Measurements from ENCODE around the gene SRPK1.
"Not testable (repeated sequence)": the region's sequence is repeated elsewhere in the genome, so short reads cannot be mapped to it uniquely, and the experiment has no call there.

Gene SRPK1

GRCh38 chr6:35920793-35921732 is at the start of gene SRPK1:
Gene SRPK1, minus strand, starts transcription at chr6:35921098. Its CDS starts 42 bp downstream, at chr6:35921056.
- peak; percentile 83 for DNase-seq

GRCh38 chr6:35970181-35970580 is 49.3 kb upstream of the SRPK1 start:
- peak; percentile 43 for DNase-seq

- DNase-seq: no peak
These were observed 48.7 kb upstream of the SRPK1 start for GRCh38 chr6:35969646-35970045.

- DNase-seq: no peak
These were observed 47.9 kb upstream of the SRPK1 start for GRCh38 chr6:35968821-35969220.

- DNase-seq: no peak
These were observed 46.3 kb upstream of the SRPK1 start for GRCh38 chr6:35967076-35967774.

DNA sequence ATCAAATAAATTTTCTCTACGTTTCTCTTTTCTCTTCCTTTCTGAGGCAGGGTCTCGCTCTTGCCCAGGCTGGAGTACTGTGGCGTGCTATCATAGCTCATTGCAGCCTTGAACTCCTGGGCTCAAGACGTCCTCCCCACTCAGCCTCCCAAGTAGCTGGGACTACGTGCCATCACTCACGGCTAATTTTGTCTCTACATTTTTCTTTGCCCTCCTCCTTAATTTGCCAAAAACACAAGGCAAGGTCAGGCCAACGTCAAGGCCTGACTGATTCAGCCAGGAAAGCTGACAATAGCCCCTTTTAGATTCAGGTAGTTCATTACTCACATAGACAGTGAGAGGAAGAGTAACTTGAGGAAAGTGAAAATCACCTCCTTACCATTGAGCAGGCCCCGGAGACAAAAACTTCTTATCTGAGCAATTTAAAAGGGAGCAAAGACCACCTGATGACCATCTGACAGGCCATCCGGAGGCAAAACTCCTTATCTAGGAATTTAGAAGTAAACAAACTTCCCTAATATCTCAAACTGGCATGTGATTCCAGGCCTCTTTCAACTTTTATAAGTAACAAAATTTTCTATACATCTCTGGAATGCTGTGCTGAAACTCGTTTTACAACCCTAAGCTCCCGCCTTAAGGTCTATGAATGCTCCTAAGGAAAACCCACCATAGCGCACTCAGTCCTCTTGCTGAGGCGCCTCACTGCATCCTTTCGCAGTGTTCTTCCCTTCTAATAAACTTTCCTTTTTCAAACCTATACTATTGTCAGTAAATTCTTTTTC is 42.1 kb upstream of the SRPK1 start:
- DNase-seq: no peak

DNA sequence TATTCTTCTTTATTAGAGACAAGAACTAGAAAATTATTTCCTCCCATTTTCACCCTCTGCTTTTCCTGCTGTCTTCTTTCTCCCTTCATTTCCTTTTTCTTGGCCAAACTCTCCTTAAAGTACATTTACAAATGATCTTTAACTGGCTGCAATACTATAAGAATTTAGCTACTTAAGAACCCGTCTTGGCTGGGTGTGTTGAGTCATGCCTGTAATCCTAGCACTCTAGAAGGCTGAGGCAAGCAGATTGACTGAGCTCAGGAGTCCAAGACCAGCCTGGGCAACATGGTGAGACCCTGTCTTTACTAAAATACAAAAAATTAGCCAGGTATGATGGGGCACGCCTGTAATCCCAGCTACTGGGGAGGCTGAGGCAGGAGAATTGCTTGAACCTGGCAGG is 39.3 kb upstream of the SRPK1 start:
- DNase-seq: no peak

GRCh38 chr6:35955970-35956369 is 35.1 kb upstream of the SRPK1 start:
- DNase-seq: no peak

DNA sequence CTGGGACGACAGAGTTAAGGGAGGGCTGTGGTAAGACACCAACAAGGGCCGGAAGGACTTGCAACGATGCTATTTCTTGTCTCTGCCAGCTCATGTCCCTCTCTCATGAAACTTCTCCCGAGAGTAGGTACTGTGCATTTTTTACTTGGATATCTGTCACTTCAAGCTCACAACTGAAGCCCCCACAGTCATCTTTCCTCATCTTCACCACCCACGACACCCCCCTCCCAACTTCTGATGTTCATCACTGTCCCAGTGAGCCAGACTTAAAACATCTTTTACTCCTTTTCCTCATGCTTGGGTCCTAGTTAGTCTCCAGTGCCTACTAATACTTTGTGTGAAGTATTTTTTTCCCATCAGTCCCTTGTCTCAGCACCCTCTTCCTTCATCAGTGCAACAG is 34.6 kb upstream of the SRPK1 start:
- DNase-seq: no peak

- peak; percentile 51 for DNase-seq
These were observed 34.2 kb upstream of the SRPK1 start for GRCh38 chr6:35955071-35955470.

DNA sequence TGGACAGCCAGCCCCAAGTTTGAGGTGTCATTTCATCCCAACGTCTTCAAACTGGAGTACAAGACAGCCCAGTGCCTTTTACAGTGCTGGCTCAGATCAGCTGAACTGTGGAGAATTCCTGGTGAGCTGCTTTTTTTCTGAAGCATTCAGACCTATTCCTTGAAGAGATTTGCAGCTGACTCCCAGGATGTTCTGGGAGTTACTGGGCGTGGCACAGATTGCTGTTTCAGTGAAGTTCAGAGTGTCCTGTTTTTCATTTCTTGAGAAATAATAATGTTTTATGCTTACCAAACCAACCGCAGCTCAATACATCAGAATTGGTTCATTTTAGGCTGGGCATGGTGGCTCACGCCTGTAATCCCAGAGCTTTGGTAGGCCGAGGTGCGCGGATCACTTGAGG is 33.4 kb upstream of the SRPK1 start:
- no peak for DNase-seq

GRCh38 chr6:35948725-35949124 is 27.8 kb upstream of the SRPK1 start:
- peak; percentile 37 for DNase-seq

GRCh38 chr6:35945650-35946025 is 24.7 kb upstream of the SRPK1 start:
- peak; percentile 27 for DNase-seq

DNA sequence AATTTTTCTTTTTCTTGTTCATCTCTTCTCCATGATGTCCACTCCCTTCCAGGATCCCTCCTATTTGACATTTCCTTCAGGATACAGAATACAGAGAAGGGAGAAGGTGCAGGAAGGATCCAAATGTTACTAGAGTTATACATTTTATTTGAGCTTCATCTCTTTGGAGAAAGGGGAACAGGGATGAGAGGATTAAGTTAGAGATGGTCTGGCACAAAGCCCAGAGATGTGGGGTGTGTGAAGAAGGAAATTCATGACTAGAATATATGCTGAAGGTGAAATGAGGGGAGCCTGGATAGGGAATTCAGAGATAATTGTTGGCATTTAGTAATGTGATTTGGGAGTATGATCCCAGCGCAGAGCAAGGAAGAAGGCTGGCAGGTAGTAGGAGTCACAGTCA is 22.5 kb upstream of the SRPK1 start:
- no peak for DNase-seq

- DNase-seq: no peak
These were observed 21.5 kb upstream of the SRPK1 start for GRCh38 chr6:35942355-35942754.

GRCh38 chr6:35941170-35941569 is 20.3 kb upstream of the SRPK1 start:
- DNase-seq: not testable (repeated sequence)

- not testable (repeated sequence) for DNase-seq
These were observed 19.1 kb upstream of the SRPK1 start for GRCh38 chr6:35940014-35940413.

DNA sequence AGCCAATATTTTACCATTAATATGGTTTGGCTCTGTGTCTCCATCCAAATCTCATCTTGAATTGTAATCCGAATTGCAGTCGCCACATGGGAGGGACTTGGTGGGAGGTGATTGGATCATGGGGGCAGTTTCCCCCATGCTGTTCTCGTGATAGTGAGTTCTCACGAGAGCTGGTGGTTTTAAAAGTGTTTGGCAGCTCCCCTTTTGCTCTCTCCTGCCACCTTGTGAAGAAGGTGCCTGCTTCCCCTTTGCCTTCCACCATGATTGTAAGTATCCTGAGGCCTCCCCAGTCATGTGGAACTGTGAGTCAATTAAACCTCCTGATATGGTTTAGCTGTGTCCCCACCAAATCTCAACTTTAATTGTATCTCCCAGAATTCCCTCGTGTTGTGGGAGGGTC is 18.4 kb upstream of the SRPK1 start:
- DNase-seq: not testable (repeated sequence)

GRCh38 chr6:35936681-35937359 is 15.9 kb upstream of the SRPK1 start:
- no peak for DNase-seq

- no peak for DNase-seq
These were observed 14.6 kb upstream of the SRPK1 start for GRCh38 chr6:35935469-35935868.

DNA sequence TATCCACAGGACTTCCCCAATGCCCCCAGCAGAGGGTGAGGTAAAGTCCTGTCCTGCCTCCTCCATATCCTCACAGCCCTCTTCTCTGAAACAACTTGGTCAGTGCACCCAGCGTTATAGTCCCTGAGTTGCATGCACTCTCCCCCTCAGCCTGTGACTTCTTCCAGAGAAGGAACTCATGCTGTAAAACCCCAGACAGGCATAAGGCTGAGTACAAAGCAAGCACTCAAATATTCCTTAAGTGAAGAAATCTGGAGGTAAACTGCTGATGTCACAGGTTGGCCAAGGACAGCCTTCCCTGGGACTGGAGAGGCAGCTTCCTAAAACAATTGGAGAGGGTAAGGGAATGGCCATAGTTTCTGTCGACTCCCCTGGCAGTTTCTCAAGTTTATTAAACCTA is 12.9 kb upstream of the SRPK1 start:
- no peak for DNase-seq

GRCh38 chr6:35931873-35932272 is 11.0 kb upstream of the SRPK1 start:
- DNase-seq: not testable (repeated sequence)

DNA sequence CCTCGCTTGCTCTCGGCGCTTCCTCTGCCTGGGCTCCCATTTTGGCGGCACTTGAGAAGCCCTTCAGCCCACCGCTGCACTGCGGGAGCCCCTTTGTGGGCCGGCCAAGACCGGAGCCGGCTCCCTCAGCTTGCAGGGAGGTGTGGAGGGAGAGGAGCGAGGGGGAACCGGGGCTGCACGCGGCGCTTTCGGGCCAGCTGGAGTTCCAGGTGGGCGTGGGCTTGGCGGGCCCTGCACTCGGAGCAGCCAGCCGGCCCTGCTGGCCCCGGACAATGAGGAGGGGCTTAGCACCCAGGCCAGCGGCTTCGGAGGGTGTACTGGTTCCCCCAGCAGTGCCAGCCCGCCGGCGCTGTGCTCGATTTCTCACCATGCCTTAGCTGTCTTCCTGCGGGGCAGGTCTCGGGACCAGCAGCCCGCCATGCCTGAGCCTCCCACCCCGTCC is 10.2 kb upstream of the SRPK1 start:
- no peak for DNase-seq
